ENCODE measurements around the gene ARHGEF7.

Gene ARHGEF7

DNA sequence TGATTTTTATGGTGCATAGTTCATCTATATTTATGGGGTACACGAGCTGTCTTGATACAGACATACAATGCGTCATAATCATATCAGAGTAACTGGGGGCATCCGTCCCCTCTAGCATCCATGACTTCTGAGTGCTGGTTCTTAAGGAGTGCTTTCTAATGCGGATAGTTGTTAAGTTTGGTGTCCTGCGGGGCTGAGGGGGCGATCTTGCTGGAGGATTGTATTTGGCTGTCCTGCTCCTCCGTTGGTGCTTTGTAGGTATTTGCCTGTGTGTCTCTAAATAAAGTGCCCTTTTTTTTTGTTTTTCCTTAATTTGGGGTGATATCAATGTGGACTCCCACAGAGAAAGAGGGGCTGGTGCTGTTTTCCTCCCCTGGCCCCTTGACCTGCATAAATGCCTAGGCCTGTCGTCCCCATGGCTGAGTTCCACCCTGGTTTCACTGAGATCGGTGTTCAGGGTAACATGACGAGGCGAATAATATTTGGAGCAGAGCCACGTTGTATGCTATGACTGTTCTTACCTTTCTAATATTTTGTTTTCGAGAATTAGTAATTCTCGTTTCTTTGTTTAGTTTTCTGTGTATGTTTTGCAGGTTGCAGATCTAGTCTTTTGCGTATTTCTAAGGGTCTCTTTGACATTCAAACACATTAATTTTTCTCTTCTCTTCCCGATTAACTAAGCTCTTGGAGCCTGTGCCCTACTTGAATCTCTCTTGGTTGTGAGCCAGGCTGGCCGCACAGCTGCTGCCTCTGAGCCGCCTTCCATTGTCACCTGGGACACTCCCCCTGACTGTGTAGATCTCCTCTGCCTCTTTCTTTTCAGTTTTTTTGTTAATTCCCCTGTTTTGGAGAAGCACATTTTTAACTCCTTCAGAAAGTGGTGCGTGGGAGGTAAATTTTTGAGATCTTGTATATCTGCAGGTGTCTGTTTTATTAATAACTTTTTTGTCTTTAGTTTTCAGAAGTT lies 100.3 kb downstream of the ARHGEF7 start:
- no peak for DNase-seq (ENCODE audit: low read depth)
- TF ChIP-seq, protein P1, sequence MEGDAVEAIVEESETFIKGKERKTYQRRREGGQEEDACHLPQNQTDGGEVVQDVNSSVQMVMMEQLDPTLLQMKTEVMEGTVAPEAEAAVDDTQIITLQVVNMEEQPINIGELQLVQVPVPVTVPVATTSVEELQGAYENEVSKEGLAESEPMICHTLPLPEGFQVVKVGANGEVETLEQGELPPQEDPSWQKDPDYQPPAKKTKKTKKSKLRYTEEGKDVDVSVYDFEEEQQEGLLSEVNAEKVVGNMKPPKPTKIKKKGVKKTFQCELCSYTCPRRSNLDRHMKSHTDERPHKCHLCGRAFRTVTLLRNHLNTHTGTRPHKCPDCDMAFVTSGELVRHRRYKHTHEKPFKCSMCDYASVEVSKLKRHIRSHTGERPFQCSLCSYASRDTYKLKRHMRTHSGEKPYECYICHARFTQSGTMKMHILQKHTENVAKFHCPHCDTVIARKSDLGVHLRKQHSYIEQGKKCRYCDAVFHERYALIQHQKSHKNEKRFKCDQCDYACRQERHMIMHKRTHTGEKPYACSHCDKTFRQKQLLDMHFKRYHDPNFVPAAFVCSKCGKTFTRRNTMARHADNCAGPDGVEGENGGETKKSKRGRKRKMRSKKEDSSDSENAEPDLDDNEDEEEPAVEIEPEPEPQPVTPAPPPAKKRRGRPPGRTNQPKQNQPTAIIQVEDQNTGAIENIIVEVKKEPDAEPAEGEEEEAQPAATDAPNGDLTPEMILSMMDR (IDR thresholded peaks at IDR 0.05; ENCODE audit: control insufficient read depth, insufficient read depth, low read depth, low read length, missing control alignments): no peak
- H3K4me3 ChIP-seq (ENCODE audit: control insufficient read depth, low read depth, low read length): no peak overlapping the region

DNA sequence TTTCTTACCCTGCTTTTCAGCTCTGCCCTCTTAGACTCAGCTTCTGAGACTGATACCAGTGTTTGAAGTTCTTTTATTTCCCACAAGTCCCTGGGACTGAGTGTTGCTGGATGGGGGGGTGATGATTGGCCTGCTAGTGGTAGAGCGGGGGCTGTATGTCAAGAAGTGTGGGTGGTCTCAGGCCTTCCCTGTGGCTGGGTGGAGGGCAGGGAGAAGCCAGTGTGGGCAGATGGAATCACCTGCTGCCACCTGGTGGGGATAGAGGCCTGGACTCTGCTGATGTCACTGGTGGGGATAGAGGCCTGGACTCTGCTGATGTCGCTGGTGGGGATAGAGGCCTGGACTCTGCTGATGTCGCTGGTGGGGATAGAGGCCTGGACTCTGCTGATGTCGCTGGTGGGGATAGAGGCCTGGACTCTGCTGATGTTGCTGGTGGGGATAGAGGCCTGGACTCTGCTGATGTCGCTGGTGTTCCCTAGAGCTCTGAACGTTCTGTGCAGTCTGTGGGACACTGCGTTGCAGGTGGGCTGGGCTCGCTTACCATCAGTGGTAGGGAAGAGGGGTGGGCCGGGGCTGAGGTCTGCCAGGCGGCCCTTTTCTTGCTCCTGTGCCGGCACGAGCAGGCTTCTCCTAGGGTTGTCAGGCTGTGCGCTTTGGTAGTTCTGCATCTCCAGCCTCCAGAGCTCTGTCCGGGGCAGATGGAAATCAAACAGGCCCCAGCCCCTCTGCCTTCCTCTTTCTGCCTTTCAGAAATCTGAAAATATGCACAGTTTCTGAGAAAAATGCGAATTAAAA lies 101.3 kb downstream of the ARHGEF7 start:
- TF ChIP-seq, protein P1 (IDR thresholded peaks at IDR 0.05; ENCODE audit: control insufficient read depth, insufficient read depth, low read depth, low read length, missing control alignments): peak; percentile 52
- no peak for DNase-seq (ENCODE audit: low read depth)
- H3K4me3 ChIP-seq (ENCODE audit: control insufficient read depth, low read depth, low read length): no peak overlapping the region

DNA sequence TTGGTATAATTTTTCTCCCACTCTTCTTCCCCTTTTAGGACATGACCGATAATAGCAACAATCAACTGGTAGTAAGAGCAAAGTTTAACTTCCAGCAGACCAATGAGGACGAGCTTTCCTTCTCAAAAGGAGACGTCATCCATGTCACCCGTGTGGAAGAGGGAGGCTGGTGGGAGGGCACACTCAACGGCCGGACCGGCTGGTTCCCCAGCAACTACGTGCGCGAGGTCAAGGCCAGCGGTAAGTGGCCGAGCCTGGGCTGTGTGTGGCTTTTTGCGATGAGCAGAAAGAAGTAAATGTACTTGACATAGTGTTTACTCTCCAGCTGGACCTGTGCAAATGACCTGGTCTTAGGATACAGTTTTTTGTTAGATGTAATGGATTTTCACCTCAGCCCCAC lies 102.5 kb downstream of the ARHGEF7 start:
- H3K4me3 ChIP-seq (ENCODE audit: control insufficient read depth, low read depth, low read length): no peak overlapping the region
- no peak for DNase-seq (ENCODE audit: low read depth)
- TF ChIP-seq, protein P1 (IDR thresholded peaks at IDR 0.05; ENCODE audit: control insufficient read depth, insufficient read depth, low read depth, low read length, missing control alignments): no peak

DNA sequence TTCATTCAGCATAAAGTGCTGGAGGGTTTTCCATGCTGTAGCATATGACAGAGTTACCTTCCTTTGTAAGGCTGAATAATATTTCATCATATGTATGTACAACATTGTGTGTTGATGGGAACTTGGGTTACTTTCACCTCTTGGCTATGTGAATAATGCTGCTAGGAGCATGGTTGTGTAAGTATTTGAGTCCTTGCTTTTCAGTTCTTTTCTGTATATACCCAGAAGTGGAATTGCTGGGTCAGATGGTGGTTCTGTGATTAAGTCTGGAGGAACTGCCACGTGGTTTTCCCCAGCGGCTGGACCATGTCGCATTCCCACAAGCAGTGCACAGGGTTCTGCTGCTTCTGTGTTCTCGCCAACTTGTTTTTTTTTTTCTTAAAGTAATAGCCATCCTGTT lies 104.2 kb downstream of the ARHGEF7 start:
- TF ChIP-seq, protein P1 (IDR thresholded peaks at IDR 0.05; ENCODE audit: control insufficient read depth, insufficient read depth, low read depth, low read length, missing control alignments): no peak
- DNase-seq (ENCODE audit: low read depth): peak; percentile 68
- H3K4me3 ChIP-seq (ENCODE audit: control insufficient read depth, low read depth, low read length): no peak overlapping the region

DNA sequence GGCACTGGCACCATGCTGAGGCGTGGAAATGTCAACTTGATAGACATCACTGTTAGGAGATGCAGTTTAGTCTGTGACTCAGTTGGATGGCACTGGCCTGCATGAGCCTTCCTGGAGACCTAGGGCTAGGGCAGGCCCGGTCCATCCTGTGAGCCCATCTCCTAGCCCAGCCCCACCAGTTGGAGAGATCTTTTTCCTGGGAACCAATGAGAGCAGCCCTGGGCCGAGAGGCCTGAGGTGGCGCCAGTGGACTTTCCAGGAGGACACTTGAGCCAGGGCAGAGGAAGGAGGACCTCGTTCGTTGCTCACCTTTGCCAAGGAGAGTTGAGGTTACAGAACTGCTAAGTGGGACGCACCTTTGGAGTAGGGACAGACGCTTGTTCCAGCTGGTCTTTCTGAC lies 104.8 kb downstream of the ARHGEF7 start:
- TF ChIP-seq, protein P1 (IDR thresholded peaks at IDR 0.05; ENCODE audit: control insufficient read depth, insufficient read depth, low read depth, low read length, missing control alignments): no peak
- H3K4me3 ChIP-seq (ENCODE audit: control insufficient read depth, low read depth, low read length): no peak overlapping the region

DNA sequence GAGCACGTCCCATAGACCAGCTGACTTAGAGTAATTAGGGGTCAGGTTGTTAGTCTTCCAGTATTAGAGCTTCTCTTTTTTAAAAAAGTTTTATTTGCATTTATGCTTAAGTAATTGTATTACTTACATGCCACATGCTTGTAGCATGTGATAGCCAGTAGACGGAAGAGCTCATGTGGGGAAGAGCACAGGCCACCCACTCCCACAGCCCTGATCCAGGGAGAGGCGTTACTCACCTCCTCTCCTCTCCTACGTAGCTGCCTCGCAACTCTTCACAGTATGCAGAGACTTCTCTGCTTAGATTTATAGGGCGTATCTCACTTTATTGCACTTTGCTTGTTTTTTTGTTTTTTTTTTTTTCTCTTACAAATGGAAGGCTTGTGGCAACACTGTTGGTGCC lies 110.1 kb downstream of the ARHGEF7 start:
- no peak for DNase-seq (ENCODE audit: low read depth)
- TF ChIP-seq, protein P1 (IDR thresholded peaks at IDR 0.05; ENCODE audit: control insufficient read depth, insufficient read depth, low read depth, low read length, missing control alignments): no peak
- H3K4me3 ChIP-seq (ENCODE audit: control insufficient read depth, low read depth, low read length): no peak overlapping the region

More for the DNA sequence above, 104.8 kb downstream of the ARHGEF7 start:
- no peak for DNase-seq (ENCODE audit: low read depth)
